HepG2 (cell line): ENCODE results near the gene UBE2S. TPM values are rescaled to one million over a fixed set of nuclear protein-coding genes. Genes with fewer than 3 reads are reported as not detected.

ENCODE experiments used
- ESRRA ChIP-seq: sonication (generic); formaldehyde crosslinking; IDR thresholded peaks from 2 replicates; pipeline ENCODE4 v1.5.1; 2020; ENCODE audit warnings: mild to moderate bottlenecking, low read depth, missing genetic modification reagents
- ETV5 ChIP-seq: IDR thresholded peaks from 2 replicates; pipeline ENCODE4 v1.6.1; 2018; ENCODE audit warnings: missing biosample characterization, missing genetic modification reagents, inconsistent platforms, borderline replicate concordance
- GATAD2A ChIP-seq: IDR thresholded peaks from 2 replicates; pipeline ENCODE4 v1.6.1; 2016
- KAT2B ChIP-seq: fragments of 150-350 bp; IDR thresholded peaks from 2 replicates; pipeline ENCODE4 v1.6.1; 2014; ENCODE audit warnings: low read depth, low read length, borderline replicate concordance
- KDM5A ChIP-seq: fragments of 200-600 bp; sonication (generic); IDR thresholded peaks from 2 replicates; pipeline ENCODE4 v1.7.0; 2018; ENCODE audit warnings: antibody characterized with exemption, mild to moderate bottlenecking, low read length, borderline replicate concordance
- KMT2B ChIP-seq: IDR thresholded peaks from 2 replicates; pipeline ENCODE4 v1.6.1; 2016; ENCODE audit warnings: missing genetic modification reagents, missing compliant biosample characterization
- MEIS2 ChIP-seq: sonication (generic); formaldehyde crosslinking; IDR thresholded peaks from 2 replicates; pipeline ENCODE4 v1.9.0; 2021; ENCODE audit warnings: mild to moderate bottlenecking, missing genetic modification reagents
- NR1H2 ChIP-seq: sonication (generic); formaldehyde crosslinking; IDR thresholded peaks from 2 replicates; pipeline ENCODE4 v1.8.1; 2022; ENCODE audit warnings: low read depth, missing genetic modification reagents, borderline replicate concordance
- NR3C1 ChIP-seq: sonication (generic); formaldehyde crosslinking; IDR thresholded peaks from 2 replicates; pipeline ENCODE4 v1.4.0; 2020; ENCODE audit warnings: missing genetic modification reagents
- RNF2 ChIP-seq: fragments of 450-650 bp; conservative IDR thresholded peaks from 2 replicates; pipeline ENCODE4 v1.6.1; 2016; ENCODE audit warnings: low read depth
- TARDBP ChIP-seq: sonication (generic); formaldehyde crosslinking; IDR thresholded peaks from 2 replicates; pipeline ENCODE4 v1.8.0; 2022; ENCODE audit warnings: mild to moderate bottlenecking, missing genetic modification reagents
- ZNF180 ChIP-seq: sonication (generic); formaldehyde crosslinking; IDR thresholded peaks from 2 replicates; pipeline ENCODE4 v1.4.0; 2020; ENCODE audit warnings: low read depth, missing genetic modification reagents, borderline replicate concordance
- ZNF343 ChIP-seq: sonication (generic); formaldehyde crosslinking; IDR thresholded peaks from 2 replicates; pipeline ENCODE4 v1.4.0; 2020; ENCODE audit warnings: mild to moderate bottlenecking, missing genetic modification reagents
- ZNF549 ChIP-seq: sonication (generic); formaldehyde crosslinking; IDR thresholded peaks from 2 replicates; pipeline ENCODE4 v1.5.0; 2020; ENCODE audit warnings: missing genetic modification reagents
- ZNF672 ChIP-seq: sonication (generic); formaldehyde crosslinking; IDR thresholded peaks from 2 replicates; pipeline ENCODE4 v1.8.1; 2022; ENCODE audit warnings: missing genetic modification reagents
- polyA plus RNA-seq, 8 experiments: library from polyadenylated mRNA; depleted of rRNA in 3 of 8; stranded (reverse) in 7 of 8; unstranded in 1 of 8; fragments of >200 nt; fragmentation: Illumina TruSeq in 4 of 8; extraction: Trizol in 4 of 8; gene quantifications; 2 replicates each; pipeline versions ENCODE4 v1.2.1 to v1.2.3, GENCODE V29; 2011 to 2016; ENCODE audit warnings: low read depth in 4 of 8, missing spikeins in 1 of 8, mixed read lengths in 1 of 8; ENCODE audit not compliant: insufficient read depth in 1 of 8
- total RNA-seq, 5 experiments: library from RNA; depleted of rRNA; stranded (reverse); fragments of >200 nt; fragmentation: Illumina TruSeq; extraction: Trizol; gene quantifications; 2 replicates each; pipeline ENCODE4 v1.2.3, GENCODE V29; 2016; ENCODE audit warnings: low read depth in 1 of 5
- TF ChIP-seq, protein P1 (sequence below): sonication (generic); formaldehyde crosslinking; IDR thresholded peaks from 2 replicates; pipeline ENCODE4 v1.4.0; 2020; ENCODE audit warnings: missing genetic modification reagents, borderline replicate concordance
- TF ChIP-seq, protein P2 (sequence below): IDR thresholded peaks from 2 replicates; pipeline ENCODE4 v1.6.1; 2016; ENCODE audit warnings: control low read depth
- TF ChIP-seq, protein P3 (sequence below): sonication (generic); formaldehyde crosslinking; IDR thresholded peaks from 2 replicates; pipeline ENCODE4 v1.5.1; 2020; ENCODE audit warnings: mild to moderate bottlenecking, missing genetic modification reagents
- TF ChIP-seq, protein P4 (sequence below): sonication (generic); formaldehyde crosslinking; IDR thresholded peaks from 2 replicates; pipeline ENCODE4 v1.4.0; 2020; ENCODE audit warnings: missing genetic modification reagents

Gene UBE2S
- total and polyA plus RNA-seq, 2 of the 13 experiments (the other 11 are each of a cell fraction or from before 2014, with no cell fraction given) = 32.2 to 39.3 TPM

DNA sequence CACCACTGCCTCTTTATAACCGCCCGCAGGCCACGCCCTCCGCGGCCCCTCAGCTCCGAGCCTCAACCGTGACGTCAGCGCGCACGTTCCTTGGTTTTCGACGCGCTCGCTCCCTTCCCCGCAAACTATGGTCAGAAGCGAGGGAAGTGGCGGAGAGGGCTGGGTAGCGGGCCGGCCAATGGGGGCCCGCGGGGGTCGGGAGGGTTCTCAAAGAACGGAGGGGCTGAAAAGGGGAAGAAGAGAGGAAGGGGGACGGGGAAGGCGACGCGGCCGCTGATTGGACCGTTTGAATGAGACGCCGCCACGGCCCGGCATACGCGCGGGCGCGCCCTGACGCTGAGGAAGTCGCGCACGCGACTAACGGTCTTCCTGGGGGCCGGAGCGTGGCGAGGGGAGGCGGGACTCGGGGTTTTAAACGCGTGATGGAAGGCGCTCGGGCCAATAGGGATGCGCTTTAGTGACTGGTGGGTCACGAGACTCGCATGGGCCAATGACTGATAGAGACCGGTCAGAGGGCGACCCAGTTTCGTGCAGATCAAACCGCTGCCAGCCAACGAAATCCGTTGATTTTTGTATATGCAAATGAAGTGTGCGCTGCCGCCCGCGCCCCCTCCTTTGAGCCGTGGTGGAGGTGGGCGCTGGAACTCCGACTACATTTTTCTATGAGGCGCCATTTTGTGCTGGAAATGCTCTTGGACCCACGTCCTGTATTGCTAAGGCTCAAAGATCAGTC, 378 bp upstream of the UBE2S start (continued):
- TF ChIP-seq, protein P1, sequence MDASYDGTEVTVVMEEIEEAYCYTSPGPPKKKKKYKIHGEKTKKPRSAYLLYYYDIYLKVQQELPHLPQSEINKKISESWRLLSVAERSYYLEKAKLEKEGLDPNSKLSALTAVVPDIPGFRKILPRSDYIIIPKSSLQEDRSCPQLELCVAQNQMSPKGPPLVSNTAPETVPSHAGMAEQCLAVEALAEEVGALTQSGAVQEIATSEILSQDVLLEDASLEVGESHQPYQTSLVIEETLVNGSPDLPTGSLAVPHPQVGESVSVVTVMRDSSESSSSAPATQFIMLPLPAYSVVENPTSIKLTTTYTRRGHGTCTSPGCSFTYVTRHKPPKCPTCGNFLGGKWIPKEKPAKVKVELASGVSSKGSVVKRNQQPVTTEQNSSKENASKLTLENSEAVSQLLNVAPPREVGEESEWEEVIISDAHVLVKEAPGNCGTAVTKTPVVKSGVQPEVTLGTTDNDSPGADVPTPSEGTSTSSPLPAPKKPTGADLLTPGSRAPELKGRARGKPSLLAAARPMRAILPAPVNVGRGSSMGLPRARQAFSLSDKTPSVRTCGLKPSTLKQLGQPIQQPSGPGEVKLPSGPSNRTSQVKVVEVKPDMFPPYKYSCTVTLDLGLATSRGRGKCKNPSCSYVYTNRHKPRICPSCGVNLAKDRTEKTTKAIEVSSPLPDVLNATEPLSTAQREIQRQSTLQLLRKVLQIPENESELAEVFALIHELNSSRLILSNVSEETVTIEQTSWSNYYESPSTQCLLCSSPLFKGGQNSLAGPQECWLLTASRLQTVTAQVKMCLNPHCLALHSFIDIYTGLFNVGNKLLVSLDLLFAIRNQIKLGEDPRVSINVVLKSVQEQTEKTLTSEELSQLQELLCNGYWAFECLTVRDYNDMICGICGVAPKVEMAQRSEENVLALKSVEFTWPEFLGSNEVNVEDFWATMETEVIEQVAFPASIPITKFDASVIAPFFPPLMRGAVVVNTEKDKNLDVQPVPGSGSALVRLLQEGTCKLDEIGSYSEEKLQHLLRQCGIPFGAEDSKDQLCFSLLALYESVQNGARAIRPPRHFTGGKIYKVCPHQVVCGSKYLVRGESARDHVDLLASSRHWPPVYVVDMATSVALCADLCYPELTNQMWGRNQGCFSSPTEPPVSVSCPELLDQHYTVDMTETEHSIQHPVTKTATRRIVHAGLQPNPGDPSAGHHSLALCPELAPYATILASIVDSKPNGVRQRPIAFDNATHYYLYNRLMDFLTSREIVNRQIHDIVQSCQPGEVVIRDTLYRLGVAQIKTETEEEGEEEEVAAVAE (CRISPR knock-in tag) = peak; percentile 98
- TF ChIP-seq MEIS2 (CRISPR knock-in tag) (peak; percentile 45; the same call in 1 of the 2 replicates), NR1H2 (no peak), NR3C1 (CRISPR knock-in tag) (no peak), KDM5A (peak; percentile 23; the same call in 1 of the 2 replicates), ETV5 (CRISPR knock-in tag) (no peak; the same call in 1 of the 2 replicates), ZNF549 (CRISPR knock-in tag) (no peak), ZNF672 (CRISPR knock-in tag) (0 out of 2 replicates have a peak, but pooled peaks have one; percentile 33), ESRRA (CRISPR knock-in tag) (peak; percentile 35; the same call in 1 of the 2 replicates), ZNF343 (CRISPR knock-in tag) (peak; percentile 72; the same call in 1 of the 2 replicates), KAT2B (no peak), GATAD2A (CRISPR knock-in tag) (peak; percentile 21; the same call in 1 of the 2 replicates), ZNF180 (CRISPR knock-in tag) (no peak), KMT2B (CRISPR knock-in tag) (peak; percentile 49; the same call in 1 of the 2 replicates), RNF2 (peak; percentile 94), TARDBP (CRISPR knock-in tag) (no peak)
- TF ChIP-seq, protein P2, sequence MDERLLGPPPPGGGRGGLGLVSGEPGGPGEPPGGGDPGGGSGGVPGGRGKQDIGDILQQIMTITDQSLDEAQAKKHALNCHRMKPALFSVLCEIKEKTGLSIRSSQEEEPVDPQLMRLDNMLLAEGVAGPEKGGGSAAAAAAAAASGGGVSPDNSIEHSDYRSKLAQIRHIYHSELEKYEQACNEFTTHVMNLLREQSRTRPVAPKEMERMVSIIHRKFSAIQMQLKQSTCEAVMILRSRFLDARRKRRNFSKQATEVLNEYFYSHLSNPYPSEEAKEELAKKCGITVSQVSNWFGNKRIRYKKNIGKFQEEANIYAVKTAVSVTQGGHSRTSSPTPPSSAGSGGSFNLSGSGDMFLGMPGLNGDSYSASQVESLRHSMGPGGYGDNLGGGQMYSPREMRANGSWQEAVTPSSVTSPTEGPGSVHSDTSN (CRISPR knock-in tag) = peak; percentile 66
- TF ChIP-seq, protein P3, sequence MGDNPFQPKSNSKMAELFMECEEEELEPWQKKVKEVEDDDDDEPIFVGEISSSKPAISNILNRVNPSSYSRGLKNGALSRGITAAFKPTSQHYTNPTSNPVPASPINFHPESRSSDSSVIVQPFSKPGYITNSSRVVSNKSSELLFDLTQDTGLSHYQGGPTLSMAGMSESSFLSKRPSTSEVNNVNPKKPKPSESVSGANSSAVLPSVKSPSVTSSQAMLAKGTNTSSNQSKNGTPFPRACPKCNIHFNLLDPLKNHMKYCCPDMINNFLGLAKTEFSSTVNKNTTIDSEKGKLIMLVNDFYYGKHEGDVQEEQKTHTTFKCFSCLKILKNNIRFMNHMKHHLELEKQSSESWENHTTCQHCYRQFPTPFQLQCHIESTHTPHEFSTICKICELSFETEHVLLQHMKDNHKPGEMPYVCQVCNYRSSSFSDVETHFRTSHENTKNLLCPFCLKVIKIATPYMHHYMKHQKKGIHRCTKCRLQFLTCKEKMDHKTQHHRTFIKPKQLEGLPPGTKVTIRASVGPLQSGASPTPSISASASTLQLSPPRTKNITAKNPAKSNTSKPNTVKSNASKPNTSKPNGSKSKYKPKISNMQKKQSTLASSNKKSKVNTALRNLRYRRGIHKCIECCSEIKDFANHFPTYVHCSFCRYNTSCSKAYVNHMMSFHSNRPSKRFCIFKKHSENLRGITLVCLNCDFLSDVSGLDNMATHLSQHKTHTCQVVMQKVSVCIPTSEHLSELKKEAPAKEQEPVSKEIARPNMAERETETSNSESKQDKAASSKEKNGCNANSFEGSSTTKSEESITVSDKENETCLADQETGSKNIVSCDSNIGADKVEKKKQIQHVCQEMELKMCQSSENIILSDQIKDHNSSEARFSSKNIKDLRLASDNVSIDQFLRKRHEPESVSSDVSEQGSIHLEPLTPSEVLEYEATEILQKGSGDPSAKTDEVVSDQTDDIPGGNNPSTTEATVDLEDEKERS (CRISPR knock-in tag) = 0 out of 2 replicates have a peak, but pooled peaks have one; percentile 31
- TF ChIP-seq, protein P4, sequence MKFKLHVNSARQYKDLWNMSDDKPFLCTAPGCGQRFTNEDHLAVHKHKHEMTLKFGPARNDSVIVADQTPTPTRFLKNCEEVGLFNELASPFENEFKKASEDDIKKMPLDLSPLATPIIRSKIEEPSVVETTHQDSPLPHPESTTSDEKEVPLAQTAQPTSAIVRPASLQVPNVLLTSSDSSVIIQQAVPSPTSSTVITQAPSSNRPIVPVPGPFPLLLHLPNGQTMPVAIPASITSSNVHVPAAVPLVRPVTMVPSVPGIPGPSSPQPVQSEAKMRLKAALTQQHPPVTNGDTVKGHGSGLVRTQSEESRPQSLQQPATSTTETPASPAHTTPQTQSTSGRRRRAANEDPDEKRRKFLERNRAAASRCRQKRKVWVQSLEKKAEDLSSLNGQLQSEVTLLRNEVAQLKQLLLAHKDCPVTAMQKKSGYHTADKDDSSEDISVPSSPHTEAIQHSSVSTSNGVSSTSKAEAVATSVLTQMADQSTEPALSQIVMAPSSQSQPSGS = peak; percentile 76
